Cardiac ventricle fibroblast (primary cell): ENCODE measurements around the gene TSPAN17. TPM values are rescaled to one million over a fixed set of nuclear protein-coding genes. Genes with fewer than 3 reads are reported as not detected.

Experiments
- total RNA-seq: library from RNA; depleted of rRNA; stranded (reverse); fragments of >200 nt; gene quantifications from 2 replicates; pipeline ENCODE4 v1.2.3, GENCODE V29; 2015

TSPAN17 gene, protein sequence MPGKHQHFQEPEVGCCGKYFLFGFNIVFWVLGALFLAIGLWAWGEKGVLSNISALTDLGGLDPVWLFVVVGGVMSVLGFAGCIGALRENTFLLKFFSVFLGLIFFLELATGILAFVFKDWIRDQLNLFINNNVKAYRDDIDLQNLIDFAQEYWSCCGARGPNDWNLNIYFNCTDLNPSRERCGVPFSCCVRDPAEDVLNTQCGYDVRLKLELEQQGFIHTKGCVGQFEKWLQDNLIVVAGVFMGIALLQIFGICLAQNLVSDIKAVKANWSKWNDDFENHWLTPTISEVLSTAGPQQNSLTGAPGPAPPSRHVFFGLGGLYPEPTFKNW
- 19.3 and 20.2 TPM in 2 replicates for total RNA-seq

DNA sequence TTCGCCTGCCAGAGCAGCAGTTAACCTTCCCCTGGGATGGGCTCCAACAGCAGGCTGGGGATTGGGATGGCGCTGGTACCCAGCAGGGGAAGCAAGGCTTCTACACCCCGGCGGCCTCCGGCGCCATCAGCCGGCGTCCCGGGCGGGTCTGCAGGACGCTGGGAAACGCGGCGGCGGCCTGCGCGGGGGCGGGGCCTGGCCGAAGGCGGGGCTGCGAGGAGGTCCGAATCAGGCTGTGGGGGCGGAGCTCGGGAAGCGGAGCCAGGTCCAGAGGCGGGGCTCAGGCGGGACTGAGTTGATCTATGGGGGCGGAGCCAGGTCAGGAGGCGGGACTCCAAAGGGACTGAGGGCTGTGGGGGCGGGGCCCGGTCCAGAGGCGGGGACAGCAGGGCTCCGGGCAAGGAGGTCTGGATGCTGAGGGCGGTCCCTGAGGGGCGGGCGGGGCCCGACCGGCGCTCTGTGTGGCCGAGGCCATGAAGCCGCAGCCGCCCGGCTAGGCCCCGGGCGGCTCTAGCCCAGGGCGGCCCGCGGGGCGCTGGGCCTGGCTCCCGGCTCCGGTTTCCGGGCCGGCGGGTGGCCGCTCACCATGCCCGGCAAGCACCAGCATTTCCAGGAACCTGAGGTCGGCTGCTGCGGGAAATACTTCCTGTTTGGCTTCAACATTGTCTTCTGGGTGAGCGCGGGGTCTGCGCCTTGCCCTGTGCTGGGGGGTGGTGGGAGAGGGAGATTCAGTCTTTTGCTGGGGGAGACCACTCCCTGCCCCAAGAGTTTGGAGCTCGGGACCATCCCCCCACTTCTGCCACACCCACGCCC, at the start of gene TSPAN17:
TSS of gene TSPAN17 (plus strand) at position 455 of the 813 bp plus-strand sequence. CDS start at position 587, 132 bp downstream.

GRCh38 chr5:176609724-176610434, 37.4 kb upstream of the TSPAN17 start, which contains the start of gene GPRIN1:
Gene GPRIN1, minus strand, starts transcription at chr5:176610156. Its CDS starts 10,322 bp downstream, at chr5:176599834.

GRCh38 chr5:176629853-176630680, 17.2 kb upstream of the TSPAN17 start, which contains the start of the genes EIF4E1B and SNCB:
Gene EIF4E1B, plus strand, starts transcription at chr5:176630675. Its CDS starts 12,113 bp downstream, at chr5:176642788.
Gene SNCB, minus strand, starts transcription at chr5:176630534. Its CDS starts 880 bp downstream, at chr5:176629654.

Other genes starting within 250 kb of the TSPAN17 start
- 72.9 and 73.5 TPM in 2 replicates for gene CLTB, start 230.9 kb upstream of the TSPAN17 start, total RNA-seq
- 26.2 and 27.1 TPM in 2 replicates for gene FAF2, start 199.1 kb upstream of the TSPAN17 start, total RNA-seq
- gene RNF44, start 110.1 kb upstream of the TSPAN17 start, total RNA-seq: 6.7 and 11.5 TPM in 2 replicates
- gene CDHR2, start 98.1 kb upstream of the TSPAN17 start, total RNA-seq: not detected in 2 replicates
- gene GPRIN1, start 37.3 kb upstream of the TSPAN17 start, total RNA-seq: 2.2 and 2.4 TPM in 2 replicates
- 0.10 and 0.56 TPM in 2 replicates for gene SNCB, start 16.9 kb upstream of the TSPAN17 start, total RNA-seq
- gene EIF4E1B, start 16.8 kb upstream of the TSPAN17 start, total RNA-seq: not detected in 2 replicates
- gene UNC5A, start 163.1 kb downstream of the TSPAN17 start, total RNA-seq: 0.44 and 0.78 TPM in 2 replicates